GM18909 (cell line): Measurements from ENCODE around the gene ELF4.

Experiments
- ATAC-seq: cut with Tn5 transposase; IDR thresholded peaks from one replicate; pipeline ENCODE4 v1.9.1; 2021; ENCODE audit warnings: mild to moderate bottlenecking; ENCODE audit not compliant: unreplicated experiment, poor library complexity

ELF4 gene

DNA sequence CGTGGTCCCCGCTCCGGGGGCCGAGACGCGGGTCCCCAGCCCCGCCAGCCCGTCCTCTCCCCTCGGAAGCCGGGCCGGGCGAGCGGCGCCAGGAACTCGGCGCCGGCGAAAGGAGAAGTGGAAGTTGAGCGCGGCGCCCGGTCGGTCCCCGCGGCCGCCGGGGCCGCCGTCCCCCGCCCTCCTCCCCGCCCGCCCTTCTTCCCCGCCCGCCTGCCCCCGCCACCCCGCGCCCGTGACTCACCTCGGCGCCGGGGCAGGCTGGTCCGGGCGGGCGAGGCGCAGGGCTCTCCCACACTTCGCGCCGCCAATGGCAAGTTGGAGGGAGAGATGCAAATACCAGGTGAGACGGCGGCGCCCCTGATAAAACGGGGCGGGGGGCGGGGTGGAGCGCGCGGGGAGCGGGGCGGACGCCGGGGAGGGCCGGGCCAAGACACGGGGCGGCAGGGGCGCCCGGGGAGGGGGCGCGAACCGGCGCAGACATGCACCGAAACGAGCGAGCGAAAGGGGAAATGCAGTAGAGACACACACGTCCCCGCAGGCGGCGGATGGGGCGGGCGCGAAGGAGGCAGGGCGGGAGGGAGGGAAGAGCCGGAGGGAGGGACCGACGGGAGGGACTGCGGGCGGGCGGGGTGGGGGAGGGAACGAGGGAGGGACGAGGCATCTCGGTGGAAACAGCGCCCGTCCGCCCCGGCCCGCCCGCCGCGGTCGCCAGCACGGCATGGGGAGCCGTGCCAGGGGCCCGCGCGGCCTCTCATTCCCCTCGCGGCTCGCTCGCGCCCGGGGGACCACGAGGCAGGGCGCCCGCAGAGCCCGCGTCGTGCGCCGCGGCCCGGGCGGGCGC is at the start of gene ELF4:
Gene ELF4 (minus strand): TSS at position 119 of the 841 bp plus-strand sequence. CDS start 29,167 bp downstream, outside the sequence.
- peak; percentile 29 for ATAC-seq

DNA sequence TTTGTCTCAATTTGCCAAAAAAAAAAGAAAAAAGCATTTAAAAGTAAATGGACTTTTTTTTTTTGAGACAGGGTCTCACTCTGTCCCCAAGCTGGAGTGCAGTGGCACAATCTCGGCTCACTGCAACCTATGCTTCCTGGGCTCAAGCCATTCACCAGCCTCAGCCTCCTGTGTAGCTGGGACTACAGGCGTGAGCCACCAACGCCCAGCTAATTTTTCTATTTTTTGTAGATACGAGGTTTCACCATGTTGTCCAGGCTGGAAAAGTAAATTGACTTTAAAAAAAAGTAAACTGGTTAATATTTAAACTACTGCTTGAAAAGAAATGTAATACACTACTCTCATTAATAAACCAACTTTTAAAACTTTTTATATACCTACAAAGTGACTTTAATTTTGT is 49.5 kb upstream of the ELF4 start:
- ATAC-seq, result no peak

DNA sequence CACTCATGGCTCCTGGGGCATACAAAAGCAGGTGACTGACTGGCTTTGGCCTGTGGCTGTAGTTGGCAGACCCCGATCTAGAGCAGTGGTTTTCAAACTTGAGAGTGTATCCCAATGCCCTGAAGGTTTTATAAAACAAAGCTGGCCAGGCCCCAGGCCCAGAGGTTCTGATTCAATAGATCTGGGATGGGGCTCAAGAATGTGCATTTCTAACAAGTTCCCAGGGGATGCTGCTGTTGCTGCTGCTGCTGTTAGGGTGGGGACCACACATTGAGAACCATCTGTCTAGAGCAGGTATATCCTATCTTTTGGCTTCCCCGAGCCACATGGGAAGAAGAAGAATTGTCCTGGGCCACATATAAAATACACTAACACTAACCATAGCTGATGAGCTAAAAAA is 48.0 kb upstream of the ELF4 start:
- no peak for ATAC-seq

DNA sequence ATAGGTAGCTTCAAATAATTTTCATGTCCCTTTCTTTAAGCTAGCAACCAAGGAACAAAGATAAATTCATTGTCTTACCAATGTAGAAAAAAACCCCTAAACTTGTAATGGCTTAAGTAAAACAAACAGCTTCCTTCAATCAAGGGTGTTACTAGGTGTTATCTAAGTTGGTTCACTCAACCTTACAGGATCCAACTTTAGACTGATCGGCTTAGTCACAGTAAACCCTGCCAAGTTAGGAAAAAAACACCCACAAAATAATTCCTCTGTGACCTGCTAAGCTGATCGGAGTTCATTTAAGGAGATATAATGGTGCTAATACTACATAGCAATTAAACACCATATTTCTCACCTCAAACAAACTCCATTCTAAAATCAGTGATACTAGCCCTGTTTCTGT is 45.3 kb upstream of the ELF4 start:
- ATAC-seq, result no peak

DNA sequence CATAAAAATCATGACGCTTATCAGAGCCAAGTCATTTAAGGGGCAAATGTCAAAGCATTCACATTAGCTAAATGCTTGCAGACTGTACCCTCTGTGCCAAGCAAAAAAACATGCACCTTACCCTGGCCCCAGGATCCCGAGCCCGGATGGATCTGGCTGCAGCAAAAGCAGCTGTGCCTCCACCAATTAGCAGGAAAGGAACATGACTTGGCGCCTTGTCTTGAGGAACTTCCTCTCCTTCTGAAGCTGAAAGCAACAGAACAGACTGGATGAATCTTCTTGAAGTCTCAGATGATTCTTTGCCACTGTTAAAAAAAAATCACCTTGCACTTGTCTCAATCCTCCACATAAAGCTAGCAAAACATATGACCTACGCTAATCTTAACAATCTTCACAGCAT is 37.3 kb upstream of the ELF4 start:
- ATAC-seq, result no peak

DNA sequence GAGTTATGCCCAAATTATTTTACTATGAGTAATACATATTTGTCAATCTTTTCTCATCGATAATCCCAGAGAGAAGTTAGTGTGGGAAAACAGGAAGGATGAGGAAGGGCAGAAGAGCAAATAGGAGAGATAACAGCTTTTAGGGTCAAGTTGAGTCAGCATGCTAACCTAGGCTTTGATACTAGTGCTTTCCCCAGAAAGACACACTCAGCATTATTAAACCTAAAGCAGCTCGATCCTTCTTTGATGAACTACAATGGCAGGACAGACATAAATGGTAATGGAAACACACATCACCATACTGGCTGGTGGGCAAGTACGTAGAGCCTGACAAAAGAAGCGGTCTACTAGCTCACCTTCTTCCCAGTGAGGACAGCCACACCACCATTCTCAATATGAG is 34.8 kb upstream of the ELF4 start:
- ATAC-seq, result no peak

DNA sequence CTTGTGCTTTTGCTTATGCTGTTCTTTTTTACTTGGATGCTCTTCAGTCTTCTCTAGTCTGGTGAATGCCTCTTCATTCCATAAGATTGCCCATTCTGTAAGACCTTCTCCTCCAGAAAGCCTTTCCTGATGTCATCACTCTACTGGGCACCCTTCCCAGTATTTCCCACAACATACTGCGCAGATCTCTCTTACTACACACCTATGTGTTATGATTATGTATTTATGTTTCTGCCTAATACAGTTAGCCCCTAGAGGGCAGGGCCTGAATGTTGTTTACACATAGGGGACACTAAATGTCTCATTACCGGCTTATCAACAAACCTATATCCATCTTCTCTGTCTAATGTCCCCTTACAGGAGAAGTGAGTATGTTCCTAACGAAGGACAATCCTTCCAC is 34.2 kb upstream of the ELF4 start:
- no peak for ATAC-seq

DNA sequence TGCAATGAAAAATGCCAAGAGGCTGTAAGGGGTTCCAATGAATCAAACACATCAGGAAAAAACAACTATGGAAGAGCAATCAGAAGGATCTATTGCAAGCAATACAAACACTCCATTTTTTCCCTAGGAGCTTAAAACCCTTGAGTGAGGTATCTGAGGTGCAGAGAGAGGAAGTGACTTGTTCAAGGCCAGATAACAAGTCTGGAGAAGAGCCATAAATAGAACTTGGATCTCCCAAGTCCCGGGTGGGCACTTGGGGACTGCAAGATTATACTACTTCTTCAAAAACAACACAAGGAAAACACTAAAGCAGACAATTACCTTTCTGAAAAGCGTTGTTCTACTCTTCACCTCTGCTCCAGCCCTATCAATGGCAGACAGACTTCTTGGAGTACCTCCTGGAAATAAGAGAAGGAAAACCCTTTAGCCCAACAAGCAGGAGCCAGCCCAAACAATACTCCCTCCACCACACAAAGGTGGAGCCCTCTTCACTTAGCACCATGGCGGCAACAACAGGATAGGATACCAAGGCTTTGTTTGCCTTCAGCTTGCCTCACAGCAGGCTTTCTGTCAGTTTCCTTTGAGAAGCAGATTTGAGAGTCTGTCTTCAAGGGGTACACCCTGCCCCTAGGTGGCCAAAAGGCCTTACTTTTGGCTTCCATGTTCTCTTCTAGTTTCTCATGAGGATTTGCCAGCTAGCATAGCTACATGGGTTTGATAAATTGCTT is 29.3 kb upstream of the ELF4 start:
- no peak for ATAC-seq

DNA sequence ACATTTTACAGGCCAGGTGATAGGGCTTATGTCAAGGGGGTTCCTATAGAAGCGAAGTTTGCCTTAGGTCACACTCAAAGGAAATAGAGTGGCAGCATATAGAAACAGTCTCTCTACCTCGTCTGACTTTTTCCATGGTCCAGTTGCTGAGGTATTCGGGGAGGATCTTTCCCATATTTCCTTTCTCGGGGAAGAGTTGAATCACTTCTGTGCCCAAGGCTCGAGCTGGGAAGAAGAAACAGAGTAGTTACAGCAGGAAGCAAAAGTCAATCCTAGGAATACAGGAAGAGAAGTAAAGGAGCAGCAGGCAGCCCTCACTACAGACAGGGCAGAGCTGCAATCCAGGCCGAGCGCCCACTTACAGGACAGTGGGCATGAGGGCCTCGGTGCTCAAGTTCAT is 26.7 kb upstream of the ELF4 start:
- no peak for ATAC-seq

DNA sequence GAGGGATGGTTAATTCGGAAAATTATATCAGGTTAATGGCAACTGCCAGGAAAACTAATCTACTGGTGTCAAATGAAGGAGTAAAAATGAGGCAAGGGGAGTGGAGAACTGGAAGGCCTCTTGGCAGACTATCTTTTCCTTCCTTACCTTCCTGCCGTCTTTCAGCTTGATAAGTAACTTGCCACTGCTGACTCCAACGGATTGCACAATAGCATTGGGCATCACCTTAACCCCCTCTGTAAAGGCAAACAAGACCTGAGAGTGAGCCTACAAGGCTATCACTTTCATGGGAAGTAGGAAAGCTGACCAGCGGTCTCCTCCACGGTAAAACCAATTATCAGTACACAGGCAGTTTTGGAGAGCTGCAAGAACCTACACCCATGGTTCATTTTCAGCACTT is 26.2 kb upstream of the ELF4 start:
- ATAC-seq, result no peak

DNA sequence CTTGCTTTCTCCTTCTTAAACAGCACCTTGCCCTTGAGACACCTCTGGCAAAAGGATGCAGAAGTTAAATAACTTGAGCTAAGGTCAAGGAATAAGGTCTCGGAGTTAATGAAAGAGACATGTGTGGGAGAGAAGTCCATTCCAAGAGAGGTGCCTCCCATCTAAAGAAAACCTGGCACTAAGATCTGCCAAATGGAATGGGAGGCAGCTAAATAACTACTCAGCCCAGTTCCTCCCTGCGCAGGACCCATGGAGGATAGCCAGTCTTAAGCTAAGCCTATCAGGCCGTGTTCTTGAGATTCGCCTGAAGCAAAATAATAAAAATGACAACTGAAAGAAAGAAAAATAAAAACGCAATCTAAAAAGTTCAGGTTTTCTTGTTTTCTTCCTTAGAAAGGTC is 20.7 kb upstream of the ELF4 start:
- ATAC-seq, result no peak

DNA sequence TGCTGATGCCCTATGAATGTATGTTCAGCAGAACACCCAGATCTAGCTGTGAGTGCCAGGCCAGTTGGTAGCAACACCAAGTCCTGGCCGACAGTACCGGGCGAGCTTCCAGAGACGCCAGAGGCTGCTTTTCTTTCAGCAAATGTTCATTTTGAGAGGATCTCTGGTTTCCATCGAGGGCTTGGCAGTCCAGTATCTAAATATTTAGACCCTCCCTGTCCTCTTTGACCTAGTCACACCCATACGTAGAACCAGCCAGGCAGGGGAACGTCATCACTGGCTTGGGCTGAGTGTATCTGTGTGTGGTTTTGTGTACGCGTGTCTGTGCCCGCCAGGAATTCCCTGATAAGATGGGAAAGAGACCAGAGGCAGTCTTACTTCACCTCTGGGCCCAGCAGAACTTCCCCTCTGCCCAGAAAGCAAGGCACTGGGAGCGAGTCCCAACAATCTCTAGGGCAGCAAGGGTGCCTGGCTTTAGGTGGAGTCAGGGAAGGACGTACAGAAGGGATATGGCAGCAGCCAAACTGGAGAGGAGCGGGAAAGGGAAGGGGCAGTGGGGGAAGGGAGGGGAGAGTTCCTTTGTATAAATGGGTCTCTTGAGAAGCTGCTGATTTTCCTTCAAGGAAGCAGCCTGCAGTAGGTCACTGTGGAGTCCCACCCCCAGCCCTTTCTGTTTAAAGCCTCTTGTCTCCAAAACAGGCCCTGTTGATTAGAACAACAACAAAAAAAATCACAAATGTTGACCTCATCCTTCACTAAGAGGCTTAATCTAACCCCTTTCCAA is 15.0 kb upstream of the ELF4 start:
- ATAC-seq, result no peak

DNA sequence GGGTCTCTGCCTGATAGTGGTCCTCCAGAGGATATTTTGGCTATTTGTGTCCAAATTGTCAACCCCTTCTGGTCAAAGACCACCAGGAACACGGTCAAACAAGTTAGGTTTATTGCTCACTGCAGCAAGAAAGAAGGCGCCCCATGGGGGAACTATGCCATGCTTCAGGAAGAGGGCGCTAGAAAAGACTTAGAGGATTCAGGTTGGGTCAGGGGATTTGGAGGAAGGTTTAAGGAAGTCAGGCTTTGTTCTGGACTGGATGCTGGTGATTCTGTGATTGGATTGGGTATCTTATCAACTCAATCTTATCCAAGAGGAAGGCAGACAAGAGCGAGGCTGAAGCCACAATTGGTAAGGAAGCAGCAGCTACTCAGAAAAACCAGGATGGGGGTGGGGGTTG is 14.3 kb upstream of the ELF4 start:
- no peak for ATAC-seq

DNA sequence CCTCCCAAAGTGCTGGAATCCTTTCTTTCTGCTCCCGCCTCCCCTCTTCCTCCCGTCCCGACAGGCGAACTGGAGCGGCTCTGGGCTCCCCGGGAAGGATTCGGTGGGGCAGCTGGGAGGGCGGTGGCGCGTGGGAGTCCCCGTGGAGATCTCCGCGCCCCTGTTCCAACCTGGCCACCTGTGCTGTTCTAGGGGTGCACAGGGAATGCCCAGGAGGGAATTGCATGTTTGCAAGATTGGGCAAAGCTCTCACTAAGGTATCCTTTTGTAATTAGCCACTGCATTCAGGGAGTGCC is 11.2 kb upstream of the ELF4 start:
- no peak for ATAC-seq

DNA sequence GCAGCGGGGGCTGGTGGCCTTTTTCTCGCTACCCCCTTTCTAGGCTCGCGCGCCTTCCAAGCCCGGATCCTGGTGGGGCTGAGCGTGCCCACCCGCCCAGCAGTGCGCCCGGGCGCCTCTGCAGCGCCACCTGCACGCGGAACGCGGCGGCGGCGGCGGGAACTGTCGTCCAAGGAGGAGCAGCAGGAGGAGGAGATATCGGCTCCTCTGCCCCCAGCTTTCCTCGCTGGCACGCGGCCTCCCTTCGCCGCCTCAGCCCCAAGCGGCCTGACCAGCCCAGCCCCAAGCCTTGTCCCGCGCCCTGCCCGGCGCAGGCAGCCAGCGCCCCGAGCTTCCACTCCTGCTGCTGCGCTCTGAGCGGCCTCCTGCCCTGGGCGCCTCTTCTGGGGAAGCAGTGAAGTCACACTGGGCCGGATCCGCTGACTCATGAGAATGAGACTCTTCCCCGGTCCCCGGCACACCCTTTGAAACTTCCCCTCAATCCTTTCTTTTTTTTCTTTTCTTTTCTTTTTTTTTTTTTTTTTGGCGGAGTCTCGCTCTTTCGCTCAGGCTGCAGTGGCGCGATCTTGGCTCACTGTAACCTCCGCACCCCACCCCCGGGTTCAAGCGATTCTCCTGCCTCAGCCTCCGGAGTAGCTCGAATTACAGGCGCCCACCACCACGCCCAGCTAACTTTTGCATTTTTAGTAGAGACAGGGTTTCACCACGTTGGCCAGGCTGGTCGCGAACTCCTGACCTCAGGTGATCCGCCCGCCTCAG is 10.6 kb upstream of the ELF4 start:
- peak; percentile 66 for ATAC-seq

DNA sequence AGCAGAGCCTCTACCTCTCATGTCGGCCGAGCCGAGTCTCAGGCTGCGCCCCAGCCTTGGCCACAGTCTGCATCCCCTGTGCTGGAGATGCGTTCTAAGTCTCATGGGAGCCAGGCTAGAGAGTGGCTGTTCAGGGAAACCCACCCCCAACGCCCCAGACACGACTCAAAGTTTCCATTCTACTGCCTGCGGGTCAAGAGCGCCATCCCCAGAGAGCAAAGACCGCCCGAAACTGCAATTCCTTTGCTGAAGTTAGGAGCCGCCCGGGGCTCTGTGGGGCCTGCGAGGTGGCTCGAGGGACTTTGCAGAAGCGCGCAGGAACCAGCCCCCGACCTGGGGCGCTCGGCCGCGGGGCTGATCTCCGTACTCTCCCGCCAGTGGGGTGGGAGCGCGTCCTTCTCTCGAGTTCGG is 10.0 kb upstream of the ELF4 start:
- peak; percentile 37 for ATAC-seq

DNA sequence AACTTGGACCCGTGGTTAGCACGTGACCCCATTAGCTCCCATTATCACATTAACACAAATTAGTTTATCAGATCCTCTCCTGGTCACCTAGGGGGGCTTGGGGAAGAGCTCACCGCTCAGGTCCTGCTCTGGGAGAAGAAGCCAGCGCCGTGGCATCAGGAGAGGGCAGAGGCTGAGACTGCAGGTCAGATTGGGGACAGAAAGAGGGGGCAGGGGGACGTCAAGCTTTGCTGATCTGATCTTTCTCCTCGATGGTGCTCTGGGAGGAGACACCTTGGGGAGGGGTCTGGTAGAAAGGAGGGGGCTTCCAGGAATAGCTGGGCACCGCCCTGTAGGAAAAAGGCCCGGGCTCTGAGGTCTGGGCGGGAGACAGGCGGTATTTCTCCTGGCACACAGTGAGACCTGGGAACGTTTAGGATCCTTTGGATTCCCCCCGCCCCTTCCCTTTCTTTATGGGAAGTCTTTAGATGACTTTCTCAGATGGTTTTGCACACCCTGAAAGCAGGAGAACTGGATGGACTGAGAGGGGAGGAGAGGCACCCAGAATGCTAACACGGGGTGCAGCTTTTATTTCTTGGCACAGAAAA is 9.1 kb upstream of the ELF4 start:
- no peak for ATAC-seq

DNA sequence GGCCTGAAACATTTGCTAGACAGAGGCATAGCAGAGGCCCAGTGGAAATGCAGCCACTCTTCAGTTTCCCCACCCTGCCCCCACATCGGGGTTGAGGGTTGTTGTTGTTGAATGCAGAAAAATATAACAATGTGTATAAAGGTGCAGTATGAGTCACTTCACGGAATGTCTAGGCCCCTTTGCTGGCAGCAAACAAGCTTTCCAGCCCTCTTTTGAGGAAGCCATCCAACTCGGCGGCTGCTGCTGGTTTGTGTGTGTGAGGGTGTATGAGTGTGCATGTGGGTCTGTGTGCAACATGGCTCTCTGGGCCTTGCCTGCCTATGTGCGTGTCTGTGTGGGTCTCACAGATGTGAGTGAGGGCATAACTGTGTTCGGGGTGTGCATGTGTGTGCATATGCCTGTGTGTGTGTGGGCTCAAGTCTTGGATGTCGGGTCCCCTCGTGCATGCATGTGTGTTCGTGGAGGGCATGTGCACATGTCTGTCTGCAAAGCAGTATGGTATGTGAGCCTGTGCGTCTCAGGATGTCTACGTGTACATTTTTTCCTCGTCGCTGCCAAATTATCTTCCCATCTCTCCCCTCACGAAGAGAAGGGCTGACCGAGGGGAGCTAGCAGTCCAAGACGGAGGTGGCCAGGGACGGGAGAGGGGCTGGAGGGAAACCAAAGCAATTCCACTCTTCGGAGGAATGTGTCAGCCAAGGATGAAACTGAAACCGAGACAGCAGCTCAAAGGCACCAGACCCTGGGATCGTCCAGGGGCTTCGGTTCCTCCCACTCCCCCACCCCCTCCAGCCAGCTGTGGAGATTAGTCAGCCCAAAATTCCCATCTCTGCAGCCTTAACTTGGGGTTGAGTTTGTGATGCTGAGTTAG is 8.4 kb upstream of the ELF4 start:
- ATAC-seq, result no peak

DNA sequence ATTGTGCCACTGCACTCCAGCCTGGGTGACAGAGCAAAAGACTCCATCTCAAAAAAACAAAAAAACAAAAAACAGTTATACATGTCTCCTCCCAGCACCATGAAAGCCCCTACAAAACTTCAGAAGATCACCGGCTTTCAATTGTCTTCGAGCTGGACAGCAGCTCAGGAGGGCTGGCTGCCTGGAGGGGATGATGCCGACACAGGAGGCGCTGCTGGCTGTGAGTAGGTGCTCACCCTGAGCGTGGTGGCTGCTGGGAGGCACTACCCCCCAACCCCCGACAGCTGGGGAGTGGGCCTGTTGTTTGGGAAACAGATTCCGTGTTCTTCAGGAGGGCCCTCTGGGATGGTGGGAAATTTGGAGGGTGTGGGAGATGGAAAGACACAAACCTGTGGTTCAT is 6.9 kb upstream of the ELF4 start:
- ATAC-seq, result no peak
